ENCODE measurements around the gene PTPRG. TPM values are rescaled to one million over a fixed set of nuclear protein-coding genes. Genes with fewer than 3 reads are reported as not detected.
A peak's percentile ranks its signal among the peaks of the same experiment; 100 is the strongest.

Gene PTPRG
- total RNA-seq, 1 experiment from 2014 or later: 0.73 TPM

GRCh38 chr3:62293051-62293780 lies 731.8 kb downstream of the PTPRG start:
- H3K9me2 ChIP-seq (replicated peaks; ENCODE audit: low read length): no peaks in the 10 kb centered on the region
- H2AFZ ChIP-seq (ENCODE audit: low read length): no peak overlapping the region
- no peak overlapping the region for H3K27ac ChIP-seq (ENCODE audit: low read length)
- CTCF ChIA-PET: no interaction called here
- ATAC-seq: no peak
- H3K9me3 ChIP-seq (ENCODE audit: low read length): 0 out of 2 replicates have a peak, but pooled peaks cover 3% of the 10 kb centered on the region
- no TSS peak for BruUV-seq (replicated peaks)
- TF ChIP-seq EZH2 (IDR thresholded peaks at IDR 0.05; ENCODE audit: low read length, unreplicated experiment): no peak
- no peak for TF ChIP-seq EZH2phosphoT487 (IDR thresholded peaks at IDR 0.05; ENCODE audit: borderline replicate concordance, low read length)
- no peaks in the 10 kb centered on the region for H3K4me1 ChIP-seq (ENCODE audit: insufficient read depth, low read length)
- no peak overlapping the region for H3K4me2 ChIP-seq (ENCODE audit: low read length)
- POLR2A ChIA-PET (ENCODE audit: unreplicated experiment): no interaction called here
- no peak for DNase-seq
- no peaks in the 10 kb centered on the region for H3K27me3 ChIP-seq (ENCODE audit: low read length)
- H3K4me3 ChIP-seq (ENCODE audit: low read length): no peak overlapping the region
- H3K36me3 ChIP-seq (ENCODE audit: low read depth, low read length): no peaks in the 10 kb centered on the region
- H3K79me2 ChIP-seq (ENCODE audit: low read length): no peaks in the 10 kb centered on the region
- no peaks in the 10 kb centered on the region for H4K20me1 ChIP-seq (ENCODE audit: low read length)
- intact Hi-C loops (cut with micrococcal nuclease): no loop called here
- H3K9ac ChIP-seq (ENCODE audit: low read length): no peak overlapping the region
- H3F3A ChIP-seq (ENCODE audit: low read length, unreplicated experiment): no peaks in the 10 kb centered on the region

DNA sequence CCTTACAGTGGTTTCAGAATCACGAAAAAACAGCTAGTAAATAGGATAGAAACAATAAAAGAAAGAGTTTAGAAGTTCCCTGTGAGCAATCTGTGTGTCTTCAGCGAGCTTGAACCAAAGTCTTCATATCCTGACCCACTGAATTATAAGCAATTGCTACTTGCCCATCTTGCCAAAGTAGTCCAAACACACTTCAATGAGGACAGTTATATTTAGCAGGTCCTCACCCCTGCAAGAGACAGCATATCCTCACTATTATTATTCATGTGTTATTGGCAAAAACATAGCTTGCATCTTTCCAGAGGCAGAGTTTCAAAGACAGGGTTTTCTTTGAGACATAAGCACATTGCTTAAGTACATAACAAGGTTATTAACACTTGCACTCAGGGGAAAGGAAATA lies 734.2 kb downstream of the PTPRG start:
- ATAC-seq: no peak
- Histone ChIP-seq H3K9me3 (ENCODE audit: low read length) (0 out of 2 replicates have a peak, but pooled peaks cover 3% of the 10 kb centered on the region), H3K9me2 (replicated peaks; ENCODE audit: low read length) (no peaks in the 10 kb centered on the region), H3F3A (ENCODE audit: low read length, unreplicated experiment) (no peaks in the 10 kb centered on the region), H3K36me3 (ENCODE audit: low read depth, low read length) (no peaks in the 10 kb centered on the region), H3K27ac (ENCODE audit: low read length) (no peak overlapping the region), H3K79me2 (ENCODE audit: low read length) (no peaks in the 10 kb centered on the region), H2AFZ (ENCODE audit: low read length) (no peak overlapping the region), H3K4me3 (ENCODE audit: low read length) (no peak overlapping the region), H4K20me1 (ENCODE audit: low read length) (no peaks in the 10 kb centered on the region), H3K4me1 (ENCODE audit: insufficient read depth, low read length) (no peaks in the 10 kb centered on the region), H3K9ac (ENCODE audit: low read length) (no peak overlapping the region), H3K4me2 (ENCODE audit: low read length) (no peak overlapping the region), H3K27me3 (ENCODE audit: low read length) (no peaks in the 10 kb centered on the region)
- intact Hi-C loops (cut with micrococcal nuclease): no loop called here
- no peak for DNase-seq
- CTCF ChIA-PET: no interaction called here
- no TSS peak for BruUV-seq (replicated peaks)
- POLR2A ChIA-PET (ENCODE audit: unreplicated experiment): no interaction called here
- TF ChIP-seq, protein P1, sequence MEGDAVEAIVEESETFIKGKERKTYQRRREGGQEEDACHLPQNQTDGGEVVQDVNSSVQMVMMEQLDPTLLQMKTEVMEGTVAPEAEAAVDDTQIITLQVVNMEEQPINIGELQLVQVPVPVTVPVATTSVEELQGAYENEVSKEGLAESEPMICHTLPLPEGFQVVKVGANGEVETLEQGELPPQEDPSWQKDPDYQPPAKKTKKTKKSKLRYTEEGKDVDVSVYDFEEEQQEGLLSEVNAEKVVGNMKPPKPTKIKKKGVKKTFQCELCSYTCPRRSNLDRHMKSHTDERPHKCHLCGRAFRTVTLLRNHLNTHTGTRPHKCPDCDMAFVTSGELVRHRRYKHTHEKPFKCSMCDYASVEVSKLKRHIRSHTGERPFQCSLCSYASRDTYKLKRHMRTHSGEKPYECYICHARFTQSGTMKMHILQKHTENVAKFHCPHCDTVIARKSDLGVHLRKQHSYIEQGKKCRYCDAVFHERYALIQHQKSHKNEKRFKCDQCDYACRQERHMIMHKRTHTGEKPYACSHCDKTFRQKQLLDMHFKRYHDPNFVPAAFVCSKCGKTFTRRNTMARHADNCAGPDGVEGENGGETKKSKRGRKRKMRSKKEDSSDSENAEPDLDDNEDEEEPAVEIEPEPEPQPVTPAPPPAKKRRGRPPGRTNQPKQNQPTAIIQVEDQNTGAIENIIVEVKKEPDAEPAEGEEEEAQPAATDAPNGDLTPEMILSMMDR (conservative IDR thresholded peaks at IDR 0.05; ENCODE audit: low read depth, low read length): no peak
- TF ChIP-seq EZH2 (IDR thresholded peaks at IDR 0.05; ENCODE audit: low read length, unreplicated experiment) (no peak), EZH2phosphoT487 (IDR thresholded peaks at IDR 0.05; ENCODE audit: borderline replicate concordance, low read length) (no peak)

GRCh38 chr3:62300617-62301016 lies 739.2 kb downstream of the PTPRG start:
- Histone ChIP-seq H3F3A (ENCODE audit: low read length, unreplicated experiment) (no peaks in the 10 kb centered on the region), H3K9ac (ENCODE audit: low read length) (no peak overlapping the region), H3K27ac (ENCODE audit: low read length) (no peak overlapping the region), H4K20me1 (ENCODE audit: low read length) (no peaks in the 10 kb centered on the region), H3K79me2 (ENCODE audit: low read length) (no peaks in the 10 kb centered on the region), H3K36me3 (ENCODE audit: low read depth, low read length) (no peaks in the 10 kb centered on the region), H3K4me2 (ENCODE audit: low read length) (no peak overlapping the region), H3K4me1 (ENCODE audit: insufficient read depth, low read length) (no peaks in the 10 kb centered on the region), H3K9me3 (ENCODE audit: low read length) (peaks cover 20% of the 10 kb centered on the region), H2AFZ (ENCODE audit: low read length) (no peak overlapping the region), H3K9me2 (replicated peaks; ENCODE audit: low read length) (no peaks in the 10 kb centered on the region), H3K27me3 (ENCODE audit: low read length) (no peaks in the 10 kb centered on the region), H3K4me3 (ENCODE audit: low read length) (no peak overlapping the region)
- peak; percentile 7; the same call in 1 of the 2 replicates for ATAC-seq
- ChIA-PET POLR2A (ENCODE audit: unreplicated experiment) (interaction anchor here (0.6 kb wide), 1 partner anchor 14 kb away, joined by 4 read pairs; no protein-coding TSS in a partner anchor), CTCF (interaction anchor here (0.6 kb wide), 1 partner anchor 35 kb away, joined by 6 read pairs; no protein-coding TSS in a partner anchor)
- intact Hi-C loops (cut with micrococcal nuclease): loop anchor here (2.0 kb wide), 1 partner anchor 52 kb away; no protein-coding TSS in a partner anchor
- DNase-seq: no peak
- no TSS peak for BruUV-seq (replicated peaks)
- TF ChIP-seq EZH2phosphoT487 (IDR thresholded peaks at IDR 0.05; ENCODE audit: borderline replicate concordance, low read length): no peak
- TF ChIP-seq, protein P1 (conservative IDR thresholded peaks at IDR 0.05; ENCODE audit: low read depth, low read length): no peak
- no peak for TF ChIP-seq EZH2 (IDR thresholded peaks at IDR 0.05; ENCODE audit: low read length, unreplicated experiment)

Data from PC-3 (cell line).